HepG2 (cell line): ENCODE measurements around the gene CXXC5. TPM values are rescaled to one million over a fixed set of nuclear protein-coding genes. Genes with fewer than 3 reads are reported as not detected.

Experiments
- ADNP ChIP-seq: sonication (generic); formaldehyde crosslinking; IDR thresholded peaks from 2 replicates; pipeline ENCODE4 v1.4.0; 2020; ENCODE audit warnings: missing genetic modification reagents
- HNRNPUL1 ChIP-seq: fragments of 200-400 bp; formaldehyde crosslinking; IDR thresholded peaks from 2 replicates; pipeline ENCODE4 v1.6.1; 2017; ENCODE audit warnings: low read depth, mild to moderate bottlenecking, low read length, moderate library complexity
- KDM6A ChIP-seq: IDR thresholded peaks from 2 replicates; pipeline ENCODE4 v1.6.1; 2016; ENCODE audit warnings: low read depth
- MIER3 ChIP-seq: IDR thresholded peaks from 2 replicates; pipeline ENCODE4 v1.6.1; 2016; ENCODE audit warnings: missing compliant biosample characterization, borderline replicate concordance
- NCOA2 ChIP-seq: sonication (generic); formaldehyde crosslinking; IDR thresholded peaks from 2 replicates; pipeline ENCODE4 v1.8.0; 2022; ENCODE audit warnings: inconsistent platforms
- PAX8 ChIP-seq: sonication (generic); formaldehyde crosslinking; IDR thresholded peaks from 2 replicates; pipeline ENCODE4 v1.8.0; 2022; ENCODE audit warnings: mild to moderate bottlenecking, missing genetic modification reagents, borderline replicate concordance
- PHF5A ChIP-seq: IDR thresholded peaks from one replicate; pipeline ENCODE4 v1.6.1; 2018; ENCODE audit warnings: low read depth, missing genetic modification reagents; ENCODE audit not compliant: unreplicated experiment
- SMARCC2 ChIP-seq: fragments of 450-650 bp; IDR thresholded peaks from 2 replicates; pipeline ENCODE4 v1.6.1; 2017; ENCODE audit warnings: antibody characterized with exemption, mild to moderate bottlenecking
- THAP11 ChIP-seq: IDR thresholded peaks from 2 replicates; pipeline ENCODE4 v1.6.1; 2016; ENCODE audit warnings: missing biosample characterization, missing genetic modification reagents
- ZNF124 ChIP-seq: sonication (generic); formaldehyde crosslinking; IDR thresholded peaks from 2 replicates; pipeline ENCODE4 v1.4.0; 2020; ENCODE audit warnings: missing genetic modification reagents
- ZNF501 ChIP-seq: sonication (generic); formaldehyde crosslinking; IDR thresholded peaks from 2 replicates; pipeline ENCODE4 v1.5.1; 2020; ENCODE audit warnings: mild to moderate bottlenecking, moderate library complexity, missing genetic modification reagents
- ZNF83 ChIP-seq: sonication (generic); formaldehyde crosslinking; IDR thresholded peaks from 2 replicates; pipeline ENCODE4 v1.4.0; 2020; ENCODE audit warnings: missing genetic modification reagents, mild to moderate bottlenecking, borderline replicate concordance
- polyA plus RNA-seq, 8 experiments: library from polyadenylated mRNA; depleted of rRNA in 3 of 8; stranded (reverse) in 7 of 8; unstranded in 1 of 8; fragments of >200 nt; fragmentation: Illumina TruSeq in 4 of 8; extraction: Trizol in 4 of 8; gene quantifications; 2 replicates each; pipeline versions ENCODE4 v1.2.1 to v1.2.3, GENCODE V29; 2011 to 2016; ENCODE audit warnings: low read depth in 4 of 8, missing spikeins in 1 of 8, mixed read lengths in 1 of 8; ENCODE audit not compliant: insufficient read depth in 1 of 8
- total RNA-seq, 5 experiments: library from RNA; depleted of rRNA; stranded (reverse); fragments of >200 nt; fragmentation: Illumina TruSeq; extraction: Trizol; gene quantifications; 2 replicates each; pipeline ENCODE4 v1.2.3, GENCODE V29; 2016; ENCODE audit warnings: low read depth in 1 of 5
- TF ChIP-seq, protein P1 (sequence below): sonication (generic); formaldehyde crosslinking; IDR thresholded peaks from 2 replicates; pipeline ENCODE4 v1.4.0; 2020; ENCODE audit warnings: mild to moderate bottlenecking, missing genetic modification reagents
- TF ChIP-seq, protein P2 (sequence below): sonication (generic); formaldehyde crosslinking; IDR thresholded peaks from 2 replicates; pipeline ENCODE4 v1.5.1; 2020; ENCODE audit warnings: missing genetic modification reagents, mild to moderate bottlenecking, borderline replicate concordance
- TF ChIP-seq, protein P3 (sequence below): fragments of 450-650 bp; IDR thresholded peaks from 2 replicates; pipeline ENCODE4 v1.6.1; 2016
- TF ChIP-seq, protein P4 (sequence below): sonication (generic); formaldehyde crosslinking; IDR thresholded peaks from 2 replicates; pipeline ENCODE4 v1.4.0; 2020; ENCODE audit warnings: missing genetic modification reagents

The CXXC5 gene
- total and polyA plus RNA-seq, 2 of the 13 experiments (the other 11 are each of a cell fraction or from before 2014, with no cell fraction given): 32.3 to 33.0 TPM

DNA sequence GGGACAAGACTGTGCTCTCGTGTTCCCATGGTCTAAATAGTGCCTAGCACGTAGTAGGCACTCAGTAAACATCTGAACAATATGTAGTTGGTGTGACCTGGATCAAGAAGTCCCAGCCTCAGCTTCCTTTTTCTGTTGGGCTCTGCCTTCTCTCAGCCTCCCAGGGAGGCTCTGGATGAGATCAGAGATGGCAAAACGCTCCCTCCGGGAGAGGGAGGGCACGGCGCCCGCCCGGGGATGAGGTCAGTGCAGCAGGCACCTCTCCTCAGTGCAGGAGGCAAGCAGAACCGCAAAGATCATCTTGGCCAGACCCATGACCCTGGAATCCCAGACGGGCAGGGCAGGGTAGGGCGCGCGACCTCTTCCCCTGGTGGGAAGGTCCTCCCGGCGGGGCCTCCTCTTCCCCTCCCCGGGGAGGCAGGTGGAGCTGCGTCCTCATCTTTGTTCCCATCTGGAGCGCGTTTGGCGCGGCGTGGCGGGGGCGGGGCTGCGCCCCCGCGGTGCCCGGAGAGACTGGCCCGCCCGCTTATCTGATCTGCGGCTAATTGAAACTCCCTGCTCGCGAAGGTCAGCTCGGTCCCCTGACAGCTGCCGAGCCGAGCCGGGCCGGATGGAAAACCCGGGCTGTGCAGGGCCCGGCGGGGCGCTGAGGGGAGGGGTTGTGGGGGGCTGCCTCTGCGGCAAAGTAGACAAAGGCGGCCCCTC, 60.9 kb downstream of the CXXC5 start (continued):
- TF ChIP-seq, protein P1, sequence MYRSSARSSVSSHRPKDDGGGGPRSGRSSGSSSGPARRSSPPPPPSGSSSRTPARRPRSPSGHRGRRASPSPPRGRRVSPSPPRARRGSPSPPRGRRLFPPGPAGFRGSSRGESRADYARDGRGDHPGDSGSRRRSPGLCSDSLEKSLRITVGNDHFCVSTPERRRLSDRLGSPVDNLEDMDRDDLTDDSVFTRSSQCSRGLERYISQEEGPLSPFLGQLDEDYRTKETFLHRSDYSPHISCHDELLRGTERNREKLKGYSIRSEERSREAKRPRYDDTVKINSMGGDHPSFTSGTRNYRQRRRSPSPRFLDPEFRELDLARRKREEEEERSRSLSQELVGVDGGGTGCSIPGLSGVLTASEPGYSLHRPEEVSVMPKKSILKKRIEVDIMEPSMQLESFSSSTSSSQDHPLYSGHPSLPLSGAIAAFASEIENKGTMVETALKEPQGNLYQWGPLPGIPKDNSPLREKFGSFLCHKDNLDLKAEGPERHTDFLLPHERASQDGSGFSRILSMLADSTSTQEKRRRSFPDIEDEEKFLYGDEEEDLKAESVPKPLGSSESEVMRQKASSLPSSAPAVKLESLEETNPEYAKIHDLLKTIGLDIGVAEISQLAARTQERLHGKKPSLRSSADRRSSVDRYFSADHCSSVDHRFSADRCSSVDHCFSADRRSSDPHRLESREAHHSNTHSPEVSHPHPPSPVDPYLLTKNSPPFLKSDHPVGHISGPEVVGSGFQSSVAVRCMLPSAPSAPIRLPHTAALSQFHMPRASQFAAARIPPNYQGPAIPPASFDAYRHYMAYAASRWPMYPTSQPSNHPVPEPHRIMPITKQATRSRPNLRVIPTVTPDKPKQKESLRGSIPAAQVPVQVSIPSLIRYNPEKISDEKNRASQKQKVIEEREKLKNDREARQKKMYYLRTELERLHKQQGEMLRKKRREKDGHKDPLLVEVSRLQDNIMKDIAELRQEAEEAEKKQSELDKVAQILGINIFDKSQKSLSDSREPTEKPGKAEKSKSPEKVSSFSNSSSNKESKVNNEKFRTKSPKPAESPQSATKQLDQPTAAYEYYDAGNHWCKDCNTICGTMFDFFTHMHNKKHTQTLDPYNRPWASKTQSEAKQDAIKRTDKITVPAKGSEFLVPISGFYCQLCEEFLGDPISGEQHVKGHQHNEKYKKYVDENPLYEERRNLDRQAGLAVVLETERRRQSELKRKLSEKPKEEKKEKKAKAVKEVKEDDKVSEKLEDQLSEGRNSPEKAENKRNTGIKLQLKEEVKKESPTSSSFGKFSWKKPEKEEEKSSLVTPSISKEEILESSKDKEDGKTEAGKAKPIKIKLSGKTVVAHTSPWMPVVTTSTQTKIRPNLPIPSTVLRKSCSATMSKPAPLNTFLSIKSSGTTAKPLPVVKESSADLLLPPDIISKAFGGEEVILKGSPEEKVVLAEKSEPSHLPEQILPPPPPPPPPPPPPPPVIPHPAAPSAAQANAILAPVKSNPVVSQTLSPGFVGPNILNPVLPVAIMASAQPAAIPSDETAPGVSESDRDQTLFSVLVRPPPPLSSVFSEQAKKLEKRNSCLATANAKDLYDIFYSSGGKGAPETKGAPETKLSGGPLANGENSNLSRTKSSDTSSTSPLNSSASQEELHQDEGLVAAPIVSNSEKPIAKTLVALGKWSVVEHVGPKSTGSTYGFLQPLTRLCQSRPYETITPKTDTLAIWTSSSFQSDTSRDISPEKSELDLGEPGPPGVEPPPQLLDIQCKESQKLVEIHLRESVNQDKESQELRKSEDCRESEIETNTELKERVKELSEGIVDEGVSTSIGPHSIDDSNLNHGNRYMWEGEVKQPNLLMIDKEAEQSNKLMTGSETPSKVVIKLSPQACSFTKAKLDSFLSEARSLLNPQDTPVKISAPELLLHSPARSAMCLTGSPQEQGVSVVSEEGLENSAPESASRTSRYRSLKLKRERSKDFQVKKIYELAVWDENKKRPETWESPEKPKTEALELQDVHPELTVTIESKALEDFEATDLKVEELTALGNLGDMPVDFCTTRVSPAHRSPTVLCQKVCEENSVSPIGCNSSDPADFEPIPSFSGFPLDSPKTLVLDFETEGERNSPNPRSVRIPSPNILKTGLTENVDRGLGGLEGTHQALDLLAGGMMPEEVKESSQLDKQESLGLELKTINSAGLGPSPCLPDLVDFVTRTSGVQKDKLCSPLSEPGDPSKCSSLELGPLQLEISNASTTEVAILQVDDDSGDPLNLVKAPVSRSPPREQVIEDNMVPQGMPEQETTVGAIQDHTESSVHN (CRISPR knock-in tag): no peak
- TF ChIP-seq PHF5A (CRISPR knock-in tag) (no peak), SMARCC2 (no peak), ZNF501 (CRISPR knock-in tag) (no peak), NCOA2 (CRISPR knock-in tag) (peak; percentile 53; the same call in 1 of the 2 replicates), KDM6A (CRISPR knock-in tag) (no peak), PAX8 (no peak), THAP11 (no peak), ZNF83 (no peak), HNRNPUL1 (no peak), MIER3 (CRISPR knock-in tag) (no peak), ZNF124 (CRISPR knock-in tag) (no peak), ADNP (CRISPR knock-in tag) (no peak)
- TF ChIP-seq, protein P2, sequence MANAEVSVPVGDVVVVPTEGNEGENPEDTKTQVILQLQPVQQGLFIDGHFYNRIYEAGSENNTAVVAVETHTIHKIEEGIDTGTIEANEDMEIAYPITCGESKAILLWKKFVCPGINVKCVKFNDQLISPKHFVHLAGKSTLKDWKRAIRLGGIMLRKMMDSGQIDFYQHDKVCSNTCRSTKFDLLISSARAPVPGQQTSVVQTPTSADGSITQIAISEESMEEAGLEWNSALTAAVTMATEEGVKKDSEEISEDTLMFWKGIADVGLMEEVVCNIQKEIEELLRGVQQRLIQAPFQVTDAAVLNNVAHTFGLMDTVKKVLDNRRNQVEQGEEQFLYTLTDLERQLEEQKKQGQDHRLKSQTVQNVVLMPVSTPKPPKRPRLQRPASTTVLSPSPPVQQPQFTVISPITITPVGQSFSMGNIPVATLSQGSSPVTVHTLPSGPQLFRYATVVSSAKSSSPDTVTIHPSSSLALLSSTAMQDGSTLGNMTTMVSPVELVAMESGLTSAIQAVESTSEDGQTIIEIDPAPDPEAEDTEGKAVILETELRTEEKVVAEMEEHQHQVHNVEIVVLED (CRISPR knock-in tag): no peak; the same call in 1 of the 2 replicates
- TF ChIP-seq, protein P3, sequence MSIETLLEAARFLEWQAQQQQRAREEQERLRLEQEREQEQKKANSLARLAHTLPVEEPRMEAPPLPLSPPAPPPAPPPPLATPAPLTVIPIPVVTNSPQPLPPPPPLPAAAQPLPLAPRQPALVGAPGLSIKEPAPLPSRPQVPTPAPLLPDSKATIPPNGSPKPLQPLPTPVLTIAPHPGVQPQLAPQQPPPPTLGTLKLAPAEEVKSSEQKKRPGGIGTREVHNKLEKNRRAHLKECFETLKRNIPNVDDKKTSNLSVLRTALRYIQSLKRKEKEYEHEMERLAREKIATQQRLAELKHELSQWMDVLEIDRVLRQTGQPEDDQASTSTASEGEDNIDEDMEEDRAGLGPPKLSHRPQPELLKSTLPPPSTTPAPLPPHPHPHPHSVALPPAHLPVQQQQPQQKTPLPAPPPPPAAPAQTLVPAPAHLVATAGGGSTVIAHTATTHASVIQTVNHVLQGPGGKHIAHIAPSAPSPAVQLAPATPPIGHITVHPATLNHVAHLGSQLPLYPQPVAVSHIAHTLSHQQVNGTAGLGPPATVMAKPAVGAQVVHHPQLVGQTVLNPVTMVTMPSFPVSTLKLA: no peak
- TF ChIP-seq, protein P4, sequence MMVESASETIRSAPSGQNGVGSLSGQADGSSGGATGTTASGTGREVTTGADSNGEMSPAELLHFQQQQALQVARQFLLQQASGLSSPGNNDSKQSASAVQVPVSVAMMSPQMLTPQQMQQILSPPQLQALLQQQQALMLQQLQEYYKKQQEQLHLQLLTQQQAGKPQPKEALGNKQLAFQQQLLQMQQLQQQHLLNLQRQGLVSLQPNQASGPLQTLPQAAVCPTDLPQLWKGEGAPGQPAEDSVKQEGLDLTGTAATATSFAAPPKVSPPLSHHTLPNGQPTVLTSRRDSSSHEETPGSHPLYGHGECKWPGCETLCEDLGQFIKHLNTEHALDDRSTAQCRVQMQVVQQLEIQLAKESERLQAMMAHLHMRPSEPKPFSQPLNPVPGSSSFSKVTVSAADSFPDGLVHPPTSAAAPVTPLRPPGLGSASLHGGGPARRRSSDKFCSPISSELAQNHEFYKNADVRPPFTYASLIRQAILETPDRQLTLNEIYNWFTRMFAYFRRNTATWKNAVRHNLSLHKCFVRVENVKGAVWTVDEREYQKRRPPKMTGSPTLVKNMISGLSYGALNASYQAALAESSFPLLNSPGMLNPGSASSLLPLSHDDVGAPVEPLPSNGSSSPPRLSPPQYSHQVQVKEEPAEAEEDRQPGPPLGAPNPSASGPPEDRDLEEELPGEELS (CRISPR knock-in tag): peak; percentile 26
